ENCODE results near the gene AGA.

The AGA gene

GRCh38 chr4:177448850-177449249 lies 6.6 kb upstream of the AGA start:
- no peak overlapping the region for H3K27ac ChIP-seq (ENCODE audit: low read length)
- H3K9me3 ChIP-seq (ENCODE audit: control insufficient read depth, insufficient read depth, low read length) = no peaks in the 10 kb centered on the region
- H3K4me1 ChIP-seq (ENCODE audit: control insufficient read depth, insufficient read depth, low read length) = no peaks in the 10 kb centered on the region
- no peak overlapping the region for H3K4me3 ChIP-seq (ENCODE audit: low read length)
- no peaks in the 10 kb centered on the region for H3K27me3 ChIP-seq (ENCODE audit: control insufficient read depth, insufficient read depth, low read length)
- no peaks in the 10 kb centered on the region for H3K36me3 ChIP-seq (ENCODE audit: control insufficient read depth, insufficient read depth, low read length)
- no peak for DNase-seq (ENCODE audit: low read depth, low spot score)
- no CpG with 5 or more reads among the region's 1 CpG for WGBS (ENCODE audit: insufficient coverage, insufficient read length)

- Histone ChIP-seq H3K4me3 (ENCODE audit: low read length) (no peak overlapping the region), H3K27me3 (ENCODE audit: control insufficient read depth, insufficient read depth, low read length) (no peaks in the 10 kb centered on the region), H3K4me1 (ENCODE audit: control insufficient read depth, insufficient read depth, low read length) (no peaks in the 10 kb centered on the region), H3K9me3 (ENCODE audit: control insufficient read depth, insufficient read depth, low read length) (no peaks in the 10 kb centered on the region), H3K36me3 (ENCODE audit: control insufficient read depth, insufficient read depth, low read length) (no peaks in the 10 kb centered on the region), H3K27ac (ENCODE audit: low read length) (no peak overlapping the region)
- WGBS (ENCODE audit: insufficient coverage, insufficient read length) = no CpG with 5 or more reads among the region's 1 CpG
- no peak for DNase-seq (ENCODE audit: low read depth, low spot score)
Measured at GRCh38 chr4:177447417-177448004, 5.3 kb upstream of the AGA start.

GRCh38 chr4:177446586-177446985 lies 4.3 kb upstream of the AGA start:
- WGBS (ENCODE audit: insufficient coverage, insufficient read length) = no CpG with 5 or more reads among the region's 2 CpGs
- Histone ChIP-seq H3K27me3 (ENCODE audit: control insufficient read depth, insufficient read depth, low read length) (no peaks in the 10 kb centered on the region), H3K4me1 (ENCODE audit: control insufficient read depth, insufficient read depth, low read length) (no peaks in the 10 kb centered on the region), H3K36me3 (ENCODE audit: control insufficient read depth, insufficient read depth, low read length) (no peaks in the 10 kb centered on the region), H3K4me3 (ENCODE audit: low read length) (no peak overlapping the region), H3K27ac (ENCODE audit: low read length) (no peak overlapping the region), H3K9me3 (ENCODE audit: control insufficient read depth, insufficient read depth, low read length) (no peaks in the 10 kb centered on the region)
- DNase-seq (ENCODE audit: low read depth, low spot score) = no peak

GRCh38 chr4:177444911-177445736 lies 2.9 kb upstream of the AGA start:
- Histone ChIP-seq H3K27me3 (ENCODE audit: control insufficient read depth, insufficient read depth, low read length) (no peaks in the 10 kb centered on the region), H3K36me3 (ENCODE audit: control insufficient read depth, insufficient read depth, low read length) (no peaks in the 10 kb centered on the region), H3K9me3 (ENCODE audit: control insufficient read depth, insufficient read depth, low read length) (no peaks in the 10 kb centered on the region), H3K27ac (ENCODE audit: low read length) (no peak overlapping the region), H3K4me1 (ENCODE audit: control insufficient read depth, insufficient read depth, low read length) (peaks cover 1% of the 10 kb centered on the region; the same call in 1 of the 2 replicates), H3K4me3 (ENCODE audit: low read length) (no peak overlapping the region)
- no peak for DNase-seq (ENCODE audit: low read depth, low spot score)
- no CpG with 5 or more reads among the region's 26 CpGs for WGBS (ENCODE audit: insufficient coverage, insufficient read length)

DNA sequence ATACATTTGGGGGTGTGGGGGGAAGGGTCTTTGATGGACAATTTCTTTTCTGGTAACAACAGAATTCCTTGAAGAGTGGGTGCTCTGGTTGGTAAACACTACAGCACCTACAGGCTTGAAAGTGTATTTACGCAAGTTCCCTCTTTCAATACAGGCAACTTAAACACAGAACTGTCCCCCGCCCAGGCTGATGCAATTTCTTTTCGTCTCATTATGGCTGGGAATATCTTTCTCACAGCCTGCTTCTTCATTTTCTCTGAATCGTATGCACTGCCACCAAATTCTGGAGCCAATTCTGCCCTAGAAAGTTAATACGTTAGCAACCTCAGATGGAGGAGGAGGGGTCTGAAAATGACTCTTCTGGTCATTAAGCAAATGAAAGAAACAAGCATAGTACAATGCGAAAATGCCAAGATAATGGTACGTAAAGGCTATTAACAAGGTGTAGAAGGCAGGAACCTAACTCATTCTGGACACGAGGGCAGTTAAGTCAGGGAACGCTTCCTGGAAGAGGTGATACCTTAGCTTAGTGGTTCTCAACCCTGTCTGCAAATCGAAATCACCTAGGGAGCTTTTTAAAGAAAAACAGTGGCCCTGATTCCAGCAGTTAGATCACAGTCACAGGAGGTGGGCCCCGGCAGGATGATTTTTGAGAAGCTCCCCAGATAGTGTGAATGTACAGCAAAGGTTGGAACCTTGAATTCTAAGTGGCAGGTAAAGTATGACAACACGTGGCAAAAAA lies 1.0 kb downstream of the AGA start:
- no peak for DNase-seq (ENCODE audit: low read depth, low spot score)
- Histone ChIP-seq H3K27ac (ENCODE audit: low read length) (no peak overlapping the region), H3K4me3 (ENCODE audit: low read length) (peak overlapping the region; percentile 90; the same call in 1 of the 2 replicates), H3K4me1 (ENCODE audit: control insufficient read depth, insufficient read depth, low read length) (peaks cover 1% of the 10 kb centered on the region; the same call in 1 of the 2 replicates), H3K27me3 (ENCODE audit: control insufficient read depth, insufficient read depth, low read length) (no peaks in the 10 kb centered on the region), H3K9me3 (ENCODE audit: control insufficient read depth, insufficient read depth, low read length) (no peaks in the 10 kb centered on the region), H3K36me3 (ENCODE audit: control insufficient read depth, insufficient read depth, low read length) (no peaks in the 10 kb centered on the region)
- no CpG with 5 or more reads among the region's 12 CpGs for WGBS (ENCODE audit: insufficient coverage, insufficient read length)

GRCh38 chr4:177436456-177436855 lies 5.8 kb downstream of the AGA start:
- H3K9me3 ChIP-seq (ENCODE audit: control insufficient read depth, insufficient read depth, low read length) = no peaks in the 10 kb centered on the region
- no peak for DNase-seq (ENCODE audit: low read depth, low spot score)
- no CpG with 5 or more reads among the region's 7 CpGs for WGBS (ENCODE audit: insufficient coverage, insufficient read length)
- no peaks in the 10 kb centered on the region for H3K36me3 ChIP-seq (ENCODE audit: control insufficient read depth, insufficient read depth, low read length)
- no peak overlapping the region for H3K27ac ChIP-seq (ENCODE audit: low read length)
- H3K4me1 ChIP-seq (ENCODE audit: control insufficient read depth, insufficient read depth, low read length) = peaks cover 1% of the 10 kb centered on the region; the same call in 1 of the 2 replicates
- no peaks in the 10 kb centered on the region for H3K27me3 ChIP-seq (ENCODE audit: control insufficient read depth, insufficient read depth, low read length)
- no peak overlapping the region for H3K4me3 ChIP-seq (ENCODE audit: low read length)

DNA sequence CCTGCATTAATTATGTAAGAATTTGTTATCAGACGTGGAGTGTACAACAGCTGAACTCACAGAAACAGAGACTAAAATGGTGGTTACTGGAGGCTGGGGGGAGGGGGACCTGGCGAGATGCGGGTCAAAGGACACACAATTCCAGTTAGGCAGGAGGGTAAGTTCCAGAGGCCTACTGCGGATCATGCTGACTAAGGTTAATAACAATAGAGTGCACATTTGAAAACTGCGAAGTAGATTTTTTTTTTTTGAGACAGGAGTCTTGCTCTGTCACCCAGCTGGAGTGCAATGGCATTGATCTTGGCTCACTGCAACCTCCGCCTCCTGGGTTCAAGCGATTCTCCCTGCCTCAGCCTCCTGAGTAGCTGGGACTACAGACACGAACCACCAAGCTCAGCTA lies 7.6 kb downstream of the AGA start:
- Histone ChIP-seq H3K4me1 (ENCODE audit: control insufficient read depth, insufficient read depth, low read length) (no peaks in the 10 kb centered on the region), H3K36me3 (ENCODE audit: control insufficient read depth, insufficient read depth, low read length) (no peaks in the 10 kb centered on the region), H3K4me3 (ENCODE audit: low read length) (no peak overlapping the region), H3K27ac (ENCODE audit: low read length) (no peak overlapping the region), H3K27me3 (ENCODE audit: control insufficient read depth, insufficient read depth, low read length) (no peaks in the 10 kb centered on the region), H3K9me3 (ENCODE audit: control insufficient read depth, insufficient read depth, low read length) (no peaks in the 10 kb centered on the region)
- no CpG with 5 or more reads among the region's 8 CpGs for WGBS (ENCODE audit: insufficient coverage, insufficient read length)
- no peak for DNase-seq (ENCODE audit: low read depth, low spot score)

- no CpG with 5 or more reads among the region's 1 CpG for WGBS (ENCODE audit: insufficient coverage, insufficient read length)
- no peaks in the 10 kb centered on the region for H3K36me3 ChIP-seq (ENCODE audit: control insufficient read depth, insufficient read depth, low read length)
- no peaks in the 10 kb centered on the region for H3K27me3 ChIP-seq (ENCODE audit: control insufficient read depth, insufficient read depth, low read length)
- H3K4me3 ChIP-seq (ENCODE audit: low read length) = no peak overlapping the region
- H3K9me3 ChIP-seq (ENCODE audit: control insufficient read depth, insufficient read depth, low read length) = no peaks in the 10 kb centered on the region
- no peaks in the 10 kb centered on the region for H3K4me1 ChIP-seq (ENCODE audit: control insufficient read depth, insufficient read depth, low read length)
- no peak overlapping the region for H3K27ac ChIP-seq (ENCODE audit: low read length)
- DNase-seq (ENCODE audit: low read depth, low spot score) = no peak
Measured at GRCh38 chr4:177427192-177427591, 15.0 kb downstream of the AGA start.

DNA sequence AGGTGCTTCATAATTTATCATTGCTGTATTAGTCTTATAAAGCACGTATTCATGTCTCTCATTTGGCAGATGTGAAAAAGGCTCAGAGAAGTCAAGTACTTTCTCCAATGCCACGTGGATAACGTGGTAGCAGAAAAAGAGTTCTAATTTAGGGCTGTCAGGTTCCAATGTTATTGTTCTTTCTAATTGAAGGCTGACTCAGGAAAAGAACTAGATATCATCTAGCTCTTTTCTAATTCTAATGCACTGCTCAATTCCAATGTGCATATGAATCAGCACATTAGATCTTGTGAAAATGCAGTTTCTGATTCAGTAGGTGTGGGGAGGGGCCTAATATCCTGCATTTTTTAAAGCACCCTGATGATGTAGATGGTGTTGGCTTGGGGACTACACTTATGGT lies 22.8 kb downstream of the AGA start:
- no peak for DNase-seq (ENCODE audit: low read depth, low spot score)
- no peaks in the 10 kb centered on the region for H3K9me3 ChIP-seq (ENCODE audit: control insufficient read depth, insufficient read depth, low read length)
- no peaks in the 10 kb centered on the region for H3K27me3 ChIP-seq (ENCODE audit: control insufficient read depth, insufficient read depth, low read length)
- H3K36me3 ChIP-seq (ENCODE audit: control insufficient read depth, insufficient read depth, low read length) = no peaks in the 10 kb centered on the region
- H3K27ac ChIP-seq (ENCODE audit: low read length) = no peak overlapping the region
- WGBS (ENCODE audit: insufficient coverage, insufficient read length) = no CpG with 5 or more reads among the region's 3 CpGs
- no peak overlapping the region for H3K4me3 ChIP-seq (ENCODE audit: low read length)
- no peaks in the 10 kb centered on the region for H3K4me1 ChIP-seq (ENCODE audit: control insufficient read depth, insufficient read depth, low read length)

DNA sequence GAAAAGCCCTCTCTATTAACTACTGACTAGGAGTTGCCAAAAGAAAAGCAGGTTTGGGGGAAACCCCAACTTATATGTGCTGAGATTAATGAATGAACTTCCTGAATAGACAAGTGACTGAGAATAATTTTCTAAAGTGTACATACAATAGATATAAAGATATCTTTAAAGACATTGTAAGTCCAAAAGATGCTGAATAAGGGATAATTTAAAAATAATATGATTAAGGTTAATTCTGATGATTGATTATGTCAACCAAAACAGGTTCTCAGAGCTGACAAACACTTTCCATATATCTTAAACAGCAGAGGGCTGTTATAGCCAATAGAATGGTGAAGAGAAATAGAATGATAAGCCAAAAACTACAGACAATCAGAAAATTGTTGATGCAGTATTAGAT lies 28.6 kb downstream of the AGA start:
- no peak overlapping the region for H3K27ac ChIP-seq (ENCODE audit: low read length)
- H3K27me3 ChIP-seq (ENCODE audit: control insufficient read depth, insufficient read depth, low read length) = no peaks in the 10 kb centered on the region
- no peak for DNase-seq (ENCODE audit: low read depth, low spot score)
- no peaks in the 10 kb centered on the region for H3K9me3 ChIP-seq (ENCODE audit: control insufficient read depth, insufficient read depth, low read length)
- no peak overlapping the region for H3K4me3 ChIP-seq (ENCODE audit: low read length)
- H3K4me1 ChIP-seq (ENCODE audit: control insufficient read depth, insufficient read depth, low read length) = no peaks in the 10 kb centered on the region
- no peaks in the 10 kb centered on the region for H3K36me3 ChIP-seq (ENCODE audit: control insufficient read depth, insufficient read depth, low read length)

Data from iPS DF 6.9 (cell line).